ENCODE measurements around the gene FCGR2B.
"Not testable (repeated sequence)": the region's sequence is repeated elsewhere in the genome, so short reads cannot be mapped to it uniquely, and the experiment has no call there.

The FCGR2B gene

DNA sequence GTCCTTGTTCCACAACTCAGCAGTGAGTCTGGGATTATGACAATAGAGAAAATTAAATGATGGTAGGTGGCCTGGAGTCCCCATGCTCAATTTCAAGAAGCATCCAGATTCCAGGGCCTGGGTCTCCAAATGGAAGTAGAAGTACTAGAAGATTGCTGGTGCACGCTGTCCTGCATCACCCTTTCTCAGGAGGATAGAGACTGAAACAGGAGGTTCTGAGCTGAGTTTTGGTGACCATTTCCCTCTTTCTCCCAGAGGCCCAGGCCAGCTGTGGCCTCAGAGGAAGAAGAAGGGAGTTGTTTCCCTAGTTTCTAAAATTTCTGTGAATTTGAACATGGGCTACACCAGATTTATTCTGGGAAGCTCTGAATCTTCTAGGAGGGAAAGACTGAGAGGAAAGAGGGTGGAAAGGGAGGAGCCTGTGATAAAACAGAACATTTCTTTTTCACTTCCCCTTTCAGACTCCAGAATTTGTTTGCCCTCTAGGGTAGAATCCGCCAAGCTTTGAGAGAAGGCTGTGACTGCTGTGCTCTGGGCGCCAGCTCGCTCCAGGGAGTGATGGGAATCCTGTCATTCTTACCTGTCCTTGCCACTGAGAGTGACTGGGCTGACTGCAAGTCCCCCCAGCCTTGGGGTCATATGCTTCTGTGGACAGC is at the start of gene FCGR2B:
Gene FCGR2B (plus strand): TSS at position 460 of the 656 bp plus-strand sequence. CDS start 99 bp downstream, at position 559.
- DNase-seq, result not testable (repeated sequence)

- DNase-seq, result not testable (repeated sequence)
Observed at GRCh38 chr1:161616417-161616816, 46.5 kb upstream of the FCGR2B start.

DNA sequence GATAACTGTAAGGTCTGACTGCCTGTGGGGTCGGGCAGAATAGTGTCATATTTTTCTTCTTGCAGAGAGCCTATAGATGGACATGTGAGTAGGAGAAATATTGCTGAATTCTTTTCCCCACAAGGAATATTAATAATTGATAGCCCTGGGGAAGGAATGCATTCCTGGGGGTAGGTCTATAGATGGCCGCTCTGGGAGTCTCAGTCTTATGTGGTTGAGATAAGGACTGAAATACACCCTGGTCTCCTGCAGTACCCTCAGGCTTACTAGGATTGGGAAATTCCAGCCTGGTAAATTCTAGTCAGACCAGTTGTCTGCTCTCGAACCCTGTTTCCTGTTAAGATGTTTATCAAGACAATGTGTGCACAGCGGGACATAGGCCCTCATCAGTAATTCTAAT is 44.4 kb upstream of the FCGR2B start:
- not testable (repeated sequence) for DNase-seq

DNA sequence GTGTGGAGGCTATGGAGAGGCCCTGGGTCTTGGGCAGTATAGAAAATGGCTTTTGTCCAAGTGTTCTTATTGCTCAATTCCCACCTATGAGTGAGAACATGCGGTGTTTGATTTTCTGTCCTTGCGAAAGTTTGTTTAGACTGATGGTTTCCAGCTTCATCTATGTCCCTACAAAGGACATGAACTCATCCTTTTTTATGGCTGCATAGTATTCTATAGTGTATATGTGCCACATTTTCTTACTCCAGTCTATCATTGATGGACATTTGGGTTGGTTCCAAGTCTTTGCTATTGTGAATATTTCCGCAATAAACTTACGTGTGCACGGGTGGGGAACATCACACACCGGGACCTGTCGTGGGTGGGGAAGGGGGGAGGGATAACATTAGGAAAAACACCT is 42.5 kb upstream of the FCGR2B start:
- DNase-seq, result not testable (repeated sequence)

DNA sequence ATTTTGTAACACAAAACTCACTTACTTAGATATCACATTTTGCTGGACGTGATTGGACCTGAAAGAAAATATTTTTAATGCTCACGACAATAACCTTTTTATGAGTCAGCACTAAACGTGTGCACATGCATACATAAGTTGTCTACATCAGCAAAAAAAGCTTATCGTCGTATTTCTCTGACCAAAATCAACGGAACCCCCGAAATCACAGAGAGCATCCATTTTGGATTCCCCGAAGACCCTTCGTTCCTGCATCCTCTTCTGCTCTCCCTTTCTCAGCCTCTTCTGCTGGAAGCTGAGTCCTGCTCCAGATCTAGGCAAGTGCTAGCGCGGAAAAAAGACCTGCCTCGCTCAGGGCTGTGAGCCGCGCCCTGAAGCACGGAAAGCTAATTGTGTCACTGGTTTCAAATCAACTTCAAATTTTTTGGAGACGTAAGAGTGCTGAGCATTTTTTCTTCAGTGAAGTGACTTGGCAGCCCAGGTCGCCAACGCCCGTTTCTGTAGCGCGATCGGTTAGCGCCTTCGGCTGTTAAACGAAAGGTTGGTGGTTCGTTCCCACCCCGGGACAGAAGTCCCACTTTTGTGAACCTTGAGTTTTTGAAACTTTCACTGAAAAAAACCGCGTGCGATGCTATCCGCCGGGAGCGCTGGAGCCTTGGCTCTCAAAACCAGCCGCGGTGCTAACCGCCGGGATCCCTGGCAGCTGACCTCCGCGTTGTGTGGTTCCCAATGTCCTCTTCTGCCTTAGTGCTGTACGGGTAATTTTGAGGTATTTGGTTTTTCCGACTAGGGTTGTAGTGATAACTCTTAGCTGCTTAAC is 41.6 kb upstream of the FCGR2B start:
- DNase-seq, result peak; percentile 91

DNA sequence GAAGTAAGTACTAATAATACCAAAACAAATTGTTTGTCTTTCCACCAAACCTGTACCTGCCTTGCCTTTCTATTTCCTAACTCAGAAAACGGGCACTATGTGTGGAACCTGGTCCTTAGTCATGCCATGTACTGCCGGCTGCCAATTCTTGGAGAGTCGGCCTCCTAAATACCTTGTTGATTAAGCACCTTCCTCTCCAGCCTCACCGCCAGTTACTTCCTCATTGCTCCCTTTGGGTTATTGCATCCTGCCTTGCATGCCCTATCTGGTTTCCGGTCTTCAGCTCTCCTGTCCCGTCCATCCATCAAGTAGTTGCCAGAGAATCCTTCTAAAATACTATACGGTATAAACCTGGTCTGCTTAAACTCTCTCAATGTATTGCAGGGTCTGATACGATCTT is 40.9 kb upstream of the FCGR2B start:
- peak; percentile 16 for DNase-seq

- DNase-seq, result peak; percentile 36
Observed at GRCh38 chr1:161623401-161624051, 39.4 kb upstream of the FCGR2B start.

DNA sequence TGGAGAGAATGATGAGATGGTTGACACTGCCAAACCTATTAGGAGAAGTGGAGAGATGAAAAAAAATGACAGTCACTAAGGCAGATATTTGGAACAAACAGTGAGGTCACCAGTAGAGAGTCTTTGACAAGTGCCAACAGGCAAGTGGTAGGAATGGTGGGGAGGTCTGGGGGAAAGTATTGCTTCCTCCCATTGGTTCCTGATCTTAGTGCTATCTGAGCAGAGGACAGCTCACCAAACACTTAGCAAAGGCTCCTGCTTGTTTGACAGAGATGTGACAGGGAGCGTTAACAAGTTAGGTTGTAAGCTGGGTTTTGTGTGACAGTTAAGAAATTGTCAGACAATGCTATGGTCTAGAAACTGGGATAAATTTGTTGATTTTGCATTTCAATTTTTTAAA is 38.3 kb upstream of the FCGR2B start:
- not testable (repeated sequence) for DNase-seq

GRCh38 chr1:161626445-161627146 is 36.3 kb upstream of the FCGR2B start:
- DNase-seq, result not testable (repeated sequence)

DNA sequence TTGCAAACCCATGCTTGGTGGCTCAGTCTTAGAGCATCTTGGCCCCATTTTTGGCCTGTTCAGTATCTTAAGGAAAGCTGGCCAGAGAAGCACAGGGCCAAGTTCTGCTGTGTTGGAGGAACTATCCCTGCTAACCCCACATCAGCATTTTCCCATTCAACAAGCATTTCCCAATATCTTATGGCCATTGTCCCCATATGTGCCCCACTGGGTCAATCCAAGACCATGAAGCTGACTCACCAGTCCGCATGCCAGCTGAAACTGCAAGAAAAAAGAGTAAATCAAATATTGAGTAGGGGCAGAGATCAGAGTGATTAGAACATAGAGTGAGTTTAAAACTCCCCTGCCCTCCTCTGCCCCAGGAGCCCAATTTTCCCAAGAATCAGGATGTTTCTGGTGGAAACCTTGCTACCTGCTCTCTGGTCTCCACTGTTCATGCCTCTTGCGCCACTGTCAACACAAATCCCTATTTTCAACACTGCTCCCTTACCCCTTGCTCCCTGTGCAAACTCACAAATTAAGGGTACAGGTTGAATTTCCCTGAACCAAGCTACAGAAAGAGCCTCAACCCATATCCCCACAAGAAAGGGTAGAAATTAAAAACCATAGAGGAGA is 32.7 kb upstream of the FCGR2B start:
- DNase-seq, result not testable (repeated sequence)

DNA sequence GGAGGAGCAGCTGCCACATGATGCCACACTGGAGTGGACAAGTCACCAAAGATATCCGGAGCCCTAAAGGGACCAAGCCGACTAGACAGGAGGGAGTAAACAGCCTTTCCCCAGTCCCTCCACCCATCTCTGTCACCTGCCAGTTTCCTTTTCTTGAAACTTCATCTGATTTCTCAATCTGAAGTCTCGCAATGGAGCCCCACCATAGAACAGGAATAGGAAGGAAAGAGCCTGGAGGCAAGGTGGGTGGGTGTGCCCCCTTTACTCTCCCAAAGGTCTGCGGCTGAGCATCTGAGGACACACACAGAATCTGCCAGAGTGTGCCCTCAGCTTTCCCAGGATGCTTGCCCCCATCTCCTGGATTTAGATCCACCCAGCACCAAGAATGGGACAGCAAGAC is 31.9 kb upstream of the FCGR2B start, which contains the start of gene FCGR3B:
Gene FCGR3B (minus strand): TSS at position 101 of the 400 bp plus-strand sequence. CDS start 82 bp downstream, at position 19.
- no peak for DNase-seq

DNA sequence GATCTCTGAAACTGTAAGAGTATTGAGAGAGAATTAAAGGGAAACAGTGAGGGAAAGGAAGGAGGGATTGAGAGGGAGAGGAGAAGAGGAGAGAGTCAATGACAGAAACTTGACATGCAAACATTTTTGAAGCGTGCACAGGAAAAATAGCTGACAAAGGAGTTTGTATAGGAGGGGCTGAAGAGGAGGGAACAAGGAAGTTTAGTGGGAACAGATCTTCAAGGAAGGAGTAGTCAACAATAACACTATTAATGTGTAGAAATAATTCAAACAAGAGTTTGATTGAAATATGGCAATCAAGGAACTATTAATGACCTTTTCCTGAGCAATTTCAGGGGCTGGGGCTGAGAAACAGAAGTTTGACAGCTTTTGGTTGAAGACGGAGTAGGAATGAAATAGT is 27.9 kb upstream of the FCGR2B start:
- not testable (repeated sequence) for DNase-seq

GRCh38 chr1:161636189-161636782 is 26.7 kb upstream of the FCGR2B start:
- DNase-seq, result peak; percentile 58

DNA sequence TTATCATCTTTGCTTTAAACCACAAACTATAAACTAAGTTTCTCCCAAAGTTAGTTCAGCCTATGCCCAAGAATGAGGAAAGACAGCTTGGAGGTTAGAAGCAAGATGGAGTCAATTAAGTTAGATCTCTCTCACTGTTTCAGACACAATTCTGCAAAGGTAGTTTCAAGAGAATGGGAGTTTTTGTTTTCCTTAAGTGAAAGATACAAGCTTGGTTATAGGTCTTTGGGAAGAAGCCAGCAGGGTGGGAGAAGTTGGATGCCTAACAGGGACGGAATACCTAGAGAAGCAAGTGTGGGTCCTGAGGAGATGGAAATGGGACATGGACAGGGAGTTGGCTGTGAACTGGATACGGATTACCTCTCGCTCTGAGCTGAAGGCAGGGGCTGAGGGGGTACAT is 26.0 kb upstream of the FCGR2B start:
- not testable (repeated sequence) for DNase-seq

- DNase-seq, result not testable (repeated sequence)
Observed at GRCh38 chr1:161638251-161638993, 24.5 kb upstream of the FCGR2B start.

DNA sequence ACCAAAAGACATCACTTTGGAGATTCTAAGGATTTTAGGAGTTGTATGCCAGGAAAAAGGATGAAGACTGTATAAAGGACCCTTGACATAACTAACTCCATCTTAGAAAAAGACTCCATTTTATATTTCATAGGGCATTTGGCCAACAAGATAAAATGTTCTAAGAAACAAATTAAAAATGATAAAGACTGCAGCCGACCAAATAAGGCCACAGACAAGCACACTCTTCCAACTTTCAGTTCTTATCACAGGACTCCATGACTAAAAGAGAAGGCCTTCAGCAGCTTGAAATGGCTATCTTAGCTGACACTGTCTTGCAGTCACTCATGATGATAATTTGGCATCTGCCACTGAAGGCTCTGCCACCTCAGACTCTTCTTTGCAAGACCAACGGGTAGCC is 23.7 kb upstream of the FCGR2B start:
- not testable (repeated sequence) for DNase-seq

DNA sequence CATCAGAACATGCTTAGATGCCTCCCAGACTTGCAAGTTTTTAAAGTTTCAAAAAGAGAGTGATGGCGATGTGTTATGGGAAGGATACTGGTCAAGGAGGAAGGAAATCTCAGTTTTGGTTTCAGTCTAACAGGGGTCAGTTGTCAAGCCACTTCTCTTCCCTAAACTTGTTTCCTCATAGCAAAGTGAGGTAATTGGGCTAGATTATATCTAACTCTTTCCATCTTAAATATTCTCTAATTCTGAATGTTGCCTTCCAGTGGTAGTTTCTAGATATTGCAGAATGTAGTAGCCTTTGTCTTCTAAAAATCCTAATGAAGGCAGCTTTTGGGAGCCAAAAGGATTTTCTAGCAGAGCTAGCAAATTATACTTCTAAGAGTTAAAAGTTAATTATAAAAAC is 20.2 kb upstream of the FCGR2B start:
- not testable (repeated sequence) for DNase-seq

- not testable (repeated sequence) for DNase-seq
Observed at GRCh38 chr1:161643481-161644208, 19.3 kb upstream of the FCGR2B start.

- not testable (repeated sequence) for DNase-seq
Observed at GRCh38 chr1:161644855-161645254, 18.1 kb upstream of the FCGR2B start.

Data from activated CD4-positive, alpha-beta T cell treated with anti-CD3 and anti-CD28 coated beads, Interleukin-2, amount 50 U/mL, for 16 hours (primary cell).